Left lung (tissue), 10 donors: Measurements from ENCODE around the gene SLC48A1. TPM values are rescaled to one million over a fixed set of nuclear protein-coding genes. Genes with fewer than 3 reads are reported as not detected.

Experiments used
- ATAC-seq: fragments of 200-7000 bp; cut with Tn5 transposase; one replicate; pipeline ENCODE4 v1.9.1; 2020; ENCODE audit warnings: moderate library complexity
- DNase-seq, 4 donors: peaks; one replicate each; pipeline ENCODE4 v3.0.0-alpha.2; 2013 to 2020
- H3K27ac ChIP-seq, 2 donors: fragments of 200-600 bp; sonication (generic) in 1 of 2; one replicate each; pipeline versions ENCODE4 v1.5.0 to v1.8.0; 2020 to 2021
- H3K27me3 ChIP-seq, 2 donors: fragments of 200-600 bp; sonication (generic) in 1 of 2; one replicate each; pipeline versions ENCODE4 v1.5.0 to v1.8.0; 2020 to 2021
- H3K36me3 ChIP-seq, 2 donors: fragments of 200-600 bp; sonication (generic) in 1 of 2; one replicate each; pipeline versions ENCODE4 v1.5.0 to v1.8.0; 2020 to 2021
- H3K4me1 ChIP-seq, 2 donors: fragments of 200-600 bp; one replicate each; pipeline ENCODE4 v1.8.0; 2021
- H3K4me3 ChIP-seq, 2 donors: fragments of 200-600 bp; sonication (generic) in 1 of 2; one replicate each; pipeline versions ENCODE4 v1.5.0 to v1.8.0; 2020 to 2021; ENCODE audit warnings: mild to moderate bottlenecking in 1 of 2
- H3K9me3 ChIP-seq, 2 donors: fragments of 200-600 bp; sonication (generic) in 1 of 2; one replicate each; pipeline versions ENCODE4 v1.5.0 to v1.8.0; 2020 to 2021
- CTCF ChIP-seq, 2 donors: fragments of 200-600 bp; sonication (generic) in 1 of 2; IDR thresholded peaks; one replicate each; pipeline versions ENCODE4 v1.5.0 to v1.8.0; 2021; ENCODE audit warnings: antibody characterized with exemption in 2 of 2
- intact Hi-C, 2 donors: fragments of 100-400 bp; cut with DNase I; formaldehyde crosslinking; loops; one replicate each; pipeline versions ENCODE4 v1.11.2 to v1.14.2; 2022
- polyA plus RNA-seq, 6 donors: library from polyadenylated mRNA; unstranded; fragments of 120-200 nt; gene quantifications; one replicate each; pipeline ENCODE4 v1.2.1, GENCODE V29; 2013; ENCODE audit not compliant: insufficient read length in 6 of 6
- total RNA-seq, 2 donors: library from RNA; stranded (reverse); fragmentation: NEBNext Ultra II Directional; extraction: Animal tissue kit (Norgen Biotek cat#: 25700); gene quantifications; one replicate each; pipeline ENCODE4 v1.2.1, GENCODE V29; 2021
- donor health status: DM: no; HTN: yes; CAD: no.
- donor health status: DM: no; HTN: no; CAD: no.

SLC48A1 gene
- total and polyA plus RNA-seq, 8 donors: 14.9 to 38.6 (median 18.3) TPM

- ATAC-seq (no peak), DNase-seq (no peak)
- Histone ChIP-seq H3K27ac (peak overlapping the region in 1 of 2 donors; percentile 34), H3K36me3 (no peaks in the 10 kb centered on the region), H3K27me3 (no peaks in the 10 kb centered on the region), H3K4me3 (no peak overlapping the region), H3K4me1 (peaks cover 8 to 28% of the 10 kb centered on the region in 2 donors), H3K9me3 (no peaks in the 10 kb centered on the region)
- no peak for TF ChIP-seq CTCF (IDR thresholded peaks at IDR 0.05)
- intact Hi-C loops: loop anchor here in 1 of 2 donors (10.0 kb wide), 1 partner anchor 65 kb away; no protein-coding TSS in a partner anchor
Measured at GRCh38 chr12:47769234-47770085, 3.6 kb upstream of the SLC48A1 start.

GRCh38 chr12:47770086-47770726, 2.8 kb upstream of the SLC48A1 start:
- DNase-seq (peak in 1 of 4 donors; percentile 42), ATAC-seq (peak; percentile 64)
- intact Hi-C loops: loop anchor here in 1 of 2 donors (10.0 kb wide), 1 partner anchor 65 kb away; no protein-coding TSS in a partner anchor
- TF ChIP-seq CTCF (IDR thresholded peaks at IDR 0.05): no peak
- no peaks in the 10 kb centered on the region for H3K27me3 ChIP-seq
- no peaks in the 10 kb centered on the region for H3K36me3 ChIP-seq
- peak overlapping the region in 1 of 2 donors; percentile 34 for H3K27ac ChIP-seq
- H3K4me1 ChIP-seq: peaks cover 13 to 36% of the 10 kb centered on the region in 2 donors
- no peaks in the 10 kb centered on the region for H3K9me3 ChIP-seq
- no peak overlapping the region for H3K4me3 ChIP-seq

DNA sequence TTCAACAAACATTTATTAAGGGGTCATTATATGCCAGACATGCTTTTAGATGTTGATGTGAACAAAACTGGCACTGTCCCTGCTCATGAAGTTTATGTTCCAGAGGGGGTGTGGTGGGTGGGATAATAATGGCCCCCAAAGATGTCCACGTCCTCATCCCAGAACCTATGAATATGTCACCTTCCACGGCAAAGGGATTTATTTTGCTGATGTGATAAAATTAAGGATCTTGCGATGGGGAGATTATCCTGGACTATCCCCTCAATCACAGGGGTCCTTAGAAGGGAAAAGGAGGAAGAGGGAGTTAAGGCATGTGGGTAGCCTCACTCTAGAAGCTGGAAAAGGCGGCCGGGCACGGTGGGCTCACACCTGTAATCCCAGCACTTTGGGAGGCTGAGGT, 1.7 kb upstream of the SLC48A1 start:
- H3K4me1 ChIP-seq: peaks cover 15 to 47% of the 10 kb centered on the region in 2 donors
- intact Hi-C loops: loop anchor here in 1 of 2 donors (10.0 kb wide), 1 partner anchor 63 kb away; no protein-coding TSS in a partner anchor
- H3K9me3 ChIP-seq: no peaks in the 10 kb centered on the region
- no peaks in the 10 kb centered on the region for H3K36me3 ChIP-seq
- H3K4me3 ChIP-seq: no peak overlapping the region
- no peak overlapping the region for H3K27ac ChIP-seq
- no peaks in the 10 kb centered on the region for H3K27me3 ChIP-seq
- ATAC-seq: no peak
- DNase-seq: no peak
- TF ChIP-seq CTCF (IDR thresholded peaks at IDR 0.05): no peak

DNA sequence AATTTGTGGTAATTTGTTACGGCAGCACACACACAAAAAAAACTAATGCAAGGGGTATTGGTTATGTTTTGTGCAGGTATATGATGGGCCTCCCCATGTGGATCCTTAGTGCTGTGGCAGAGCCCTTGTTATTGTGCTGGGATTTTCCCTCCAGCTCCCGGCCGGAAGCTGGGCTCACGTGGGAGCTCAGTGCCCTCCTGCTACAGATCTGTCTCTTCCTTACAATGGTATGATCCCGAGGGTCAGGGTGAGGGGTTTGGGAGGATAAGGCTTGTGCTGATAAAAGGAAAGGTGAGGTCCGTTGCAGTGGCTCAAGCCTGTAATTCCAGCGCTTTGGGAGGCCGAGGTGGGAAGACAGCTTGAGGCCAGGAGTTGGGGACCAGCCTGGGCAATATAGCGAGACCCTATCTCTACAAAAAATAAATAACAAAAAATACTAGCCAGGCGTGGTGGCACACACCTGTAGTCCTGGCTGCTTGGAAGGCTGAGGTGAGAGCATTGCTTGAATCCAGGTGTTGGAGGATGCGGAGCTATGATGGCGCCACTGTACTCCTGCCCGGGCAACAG, 861 bp upstream of the SLC48A1 start:
- Histone ChIP-seq H3K27me3 (no peaks in the 10 kb centered on the region), H3K4me3 (no peak overlapping the region), H3K9me3 (no peaks in the 10 kb centered on the region), H3K4me1 (peaks cover 16 to 55% of the 10 kb centered on the region in 2 donors), H3K36me3 (no peaks in the 10 kb centered on the region), H3K27ac (no peak overlapping the region)
- intact Hi-C loops: loop anchor here in 1 of 2 donors (10.0 kb wide), 1 partner anchor 63 kb away; no protein-coding TSS in a partner anchor
- TF ChIP-seq CTCF (IDR thresholded peaks at IDR 0.05): no peak
- DNase-seq (no peak), ATAC-seq (no peak)

DNA sequence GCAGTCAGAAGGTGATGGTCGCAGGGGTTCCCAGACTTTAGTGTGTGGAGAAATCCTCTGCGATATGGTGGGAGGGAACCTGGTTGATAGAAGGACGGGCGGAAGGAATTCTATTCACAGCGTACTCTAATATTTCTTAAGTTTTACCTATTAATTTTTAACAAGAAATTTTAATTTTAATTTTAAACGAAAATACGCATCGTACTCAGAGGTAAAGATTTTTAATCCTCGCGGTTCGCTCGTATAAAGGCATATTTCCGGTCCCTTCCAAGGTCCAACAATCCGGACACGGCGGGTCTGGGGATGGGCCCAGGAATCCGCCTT, 338 bp upstream of the SLC48A1 start:
- Histone ChIP-seq H3K9me3 (no peaks in the 10 kb centered on the region), H3K27me3 (no peaks in the 10 kb centered on the region), H3K4me1 (peaks cover 19 to 61% of the 10 kb centered on the region in 2 donors), H3K27ac (peak overlapping the region; percentile 36 to 80), H3K36me3 (no peaks in the 10 kb centered on the region), H3K4me3 (peak overlapping the region; percentile 22 to 85)
- DNase-seq: no peak
- intact Hi-C loops: loop anchor here in 1 of 2 donors (10.0 kb wide), 1 partner anchor 62 kb away; no protein-coding TSS in a partner anchor
- TF ChIP-seq CTCF (IDR thresholded peaks at IDR 0.05): no peak
- ATAC-seq: no peak
